HCT116 (cell line): ENCODE measurements around the gene TMC6. TPM values are rescaled to one million over a fixed set of nuclear protein-coding genes. Genes with fewer than 3 reads are reported as not detected.

ENCODE experiments used
- ATAC-seq: fragments of 200-7000 bp; cut with Tn5 transposase; 2 replicates; pipeline ENCODE4 v1.9.1; 2020; ENCODE audit warnings: mild to moderate bottlenecking, moderate library complexity
- BruUV-seq: library from RNA; stranded (reverse); fragments of 400-500 nt; replicated peaks from 2 replicates; lab custom pipeline; 2021; lab: Mats Ljungman, UMichigan
- CTCF ChIA-PET: fragments of 300-600 bp; sonication (Branson Sonifier 250); formaldehyde crosslinking; loops from one replicate; lab custom pipeline; 2021; ENCODE audit warnings: antibody characterized with exemption; lab: Charles Lee
- POLR2A ChIA-PET: fragments of 300-600, 350-600 bp; sonication (Branson Sonifier 250); formaldehyde crosslinking; loops from one replicate; lab custom pipeline; 2021; ENCODE audit warnings: antibody characterized with exemption; lab: Charles Lee
- RAD21 ChIA-PET, 2 experiments: fragments of 300-600 bp; sonication (Branson Sonifier 250); formaldehyde crosslinking; loops; one replicate each; lab custom pipeline; 2023; ENCODE audit warnings: low total read pairs in 2 of 2; ENCODE audit not compliant: uncharacterized antibody in 2 of 2, unreplicated experiment in 2 of 2, low non-redundant PET in 1 of 2; lab: Charles Lee
- DNase-seq: peaks from one replicate; pipeline ENCODE4 v3.0.0-alpha.2; 2010; ENCODE audit warnings: low read depth, low spot score
- H2AFZ ChIP-seq: fragments of 200-600 bp; shearing (Covaris generic), sonication (generic); 2 replicates; pipeline ENCODE4 v1.6.1; 2017; ENCODE audit warnings: low read depth, mixed run types, mixed read lengths, antibody characterized with exemption, low read length; ENCODE audit not compliant: poor library complexity, severe bottlenecking
- H3K27ac ChIP-seq: 2 replicates; pipeline ENCODE4 v1.5.1; 2012; ENCODE audit warnings: low read depth, low read length
- H3K27me3 ChIP-seq: fragments of 200-600 bp; sonication (generic); 2 replicates; pipeline ENCODE4 v1.6.1; 2016; ENCODE audit warnings: mixed run types, low read length, mixed read lengths; ENCODE audit not compliant: insufficient read depth
- H3K36me3 ChIP-seq, 2 experiments: fragments of 200-500 bp in 1 of 2; fragments of 200-600 bp in 1 of 2; sonication (Bioruptor generic) in 1 of 2; sonication (generic) in 1 of 2; 2 replicates each; pipeline versions ENCODE4 v1.5.1 to v1.6.1; 2014 to 2016; ENCODE audit warnings: low read length in 2 of 2, inconsistent platforms in 1 of 2, mixed read lengths in 1 of 2, mixed run types in 1 of 2; ENCODE audit not compliant: insufficient read depth in 2 of 2, control insufficient read depth in 1 of 2
- H3K4me1 ChIP-seq, 2 experiments: fragments of 200-600 bp in 1 of 2; sonication (generic) in 1 of 2; 2 replicates each; pipeline versions ENCODE4 v1.5.1 to v1.6.1; 2012 to 2017; ENCODE audit warnings: low read length in 2 of 2, inconsistent platforms in 1 of 2, mild to moderate bottlenecking in 1 of 2, mixed read lengths in 1 of 2, mixed run types in 1 of 2, moderate library complexity in 1 of 2; ENCODE audit not compliant: insufficient read depth in 2 of 2, control insufficient read depth in 1 of 2
- H3K4me2 ChIP-seq: fragments of 200-600 bp; sonication (generic); 2 replicates; pipeline ENCODE4 v1.6.1; 2017; ENCODE audit warnings: mixed run types, low read length, mixed read lengths
- H3K4me3 ChIP-seq, 2 experiments: fragments of 200-600 bp in 1 of 2; sonication (generic) in 1 of 2; replicated peaks in 1 of 2; 2 replicates each; pipeline ENCODE4 v1.5.1; 2011 to 2016; ENCODE audit warnings: low read length in 2 of 2, control low read depth in 1 of 2, low read depth in 1 of 2, mild to moderate bottlenecking in 1 of 2, mixed read lengths in 1 of 2, mixed run types in 1 of 2
- H3K79me2 ChIP-seq: fragments of 200-600 bp; sonication (generic); 2 replicates; pipeline ENCODE4 v1.6.1; 2017; ENCODE audit warnings: mild to moderate bottlenecking, mixed run types, low read length, moderate library complexity, mixed read lengths; ENCODE audit not compliant: insufficient read depth
- H3K9ac ChIP-seq: fragments of 200-600 bp; sonication (generic); 2 replicates; pipeline ENCODE4 v1.6.1; 2016; ENCODE audit warnings: low read length, mixed read lengths
- H3K9me2 ChIP-seq: fragments of 200-600 bp; sonication (generic), shearing (Covaris generic); 2 replicates; pipeline ENCODE4 v1.6.1; 2017; ENCODE audit warnings: mixed run types, mild to moderate bottlenecking, moderate library complexity; ENCODE audit not compliant: insufficient read depth
- H3K9me3 ChIP-seq, 2 experiments: fragments of 200-500 bp in 1 of 2; fragments of 200-600 bp in 1 of 2; sonication (Bioruptor generic) in 1 of 2; sonication (generic) in 1 of 2; 2 replicates each; pipeline ENCODE4 v1.6.1; 2014 to 2017; ENCODE audit warnings: low read length in 2 of 2, mixed read lengths in 2 of 2, inconsistent platforms in 1 of 2, low read depth in 1 of 2, mild to moderate bottlenecking in 1 of 2, mixed run types in 1 of 2, moderate library complexity in 1 of 2; ENCODE audit not compliant: control insufficient read depth in 1 of 2, insufficient read depth in 1 of 2
- H4K20me1 ChIP-seq: fragments of 200-600 bp; sonication (generic), shearing (Covaris generic); 2 replicates; pipeline ENCODE4 v1.6.1; 2017; ENCODE audit warnings: mixed run types, mild to moderate bottlenecking, moderate library complexity; ENCODE audit not compliant: insufficient read depth
- CEBPB ChIP-seq: IDR thresholded peaks from 2 replicates; pipeline ENCODE4 v1.6.1; 2012; ENCODE audit warnings: low read depth
- EZH2 ChIP-seq: fragments of 200-600 bp; sonication (generic); IDR thresholded peaks from 2 replicates; pipeline ENCODE4 v1.6.1; 2017; ENCODE audit warnings: antibody characterized with exemption, mixed run types
- EZH2phosphoT487 ChIP-seq: fragments of 200-600 bp; IDR thresholded peaks from 2 replicates; pipeline ENCODE4 v1.6.1; 2018; ENCODE audit warnings: antibody characterized with exemption, borderline replicate concordance
- MAX ChIP-seq: IDR thresholded peaks from 2 replicates; pipeline ENCODE4 v1.6.1; 2012
- POLR2AphosphoS5 ChIP-seq: IDR thresholded peaks from 2 replicates; pipeline ENCODE4 v1.6.1; 2011; ENCODE audit warnings: mild to moderate bottlenecking, low read depth, low read length, moderate library complexity
- SIN3A ChIP-seq: IDR thresholded peaks from 2 replicates; pipeline ENCODE4 v1.6.1; 2012; ENCODE audit warnings: low read depth
- SP1 ChIP-seq: IDR thresholded peaks from 2 replicates; pipeline ENCODE4 v1.6.1; 2012; ENCODE audit warnings: low read depth
- SRF ChIP-seq: IDR thresholded peaks from 2 replicates; pipeline ENCODE4 v1.6.1; 2012; ENCODE audit warnings: low read depth
- ZBTB33 ChIP-seq: IDR thresholded peaks from 2 replicates; pipeline ENCODE4 v1.6.1; 2011; ENCODE audit warnings: mild to moderate bottlenecking, low read length, moderate library complexity; ENCODE audit not compliant: insufficient replicate concordance; ENCODE audit errors: extremely low read depth
- ZNF274 ChIP-seq: fragments of 200-500 bp; sonication (Bioruptor generic); IDR thresholded peaks from 2 replicates; pipeline ENCODE4 v1.6.1; 2014; ENCODE audit warnings: mild to moderate bottlenecking, low read depth, low read length, inconsistent platforms
- intact Hi-C: fragments of 100-400 bp; cut with micrococcal nuclease; formaldehyde crosslinking; loops from 2 replicates; pipeline ENCODE4 v1.10.0; 2022
- total RNA-seq: library from RNA; stranded (reverse); gene quantifications from one replicate; pipeline ENCODE4 v1.2.1, GENCODE V29; 2021; ENCODE audit not compliant: unreplicated experiment

The TMC6 gene
- total RNA-seq, 1 experiment from 2014 or later, result 142 TPM

- POLR2A ChIA-PET, result interaction anchor here (0.6 kb wide), 1 partner anchor 21 kb away, joined by 3 read pairs; no protein-coding TSS in a partner anchor
- Histone ChIP-seq H3K9me3 (no peaks in the 10 kb centered on the region), H3K9ac (no peak overlapping the region), H3K27me3 (no peaks in the 10 kb centered on the region), H3K36me3 (peaks cover 0 to 4% of the 10 kb centered on the region in 2 experiments; a peak in 1 of 4 replicates), H2AFZ (no peak overlapping the region), H3K4me2 (no peak overlapping the region), H3K79me2 (no peaks in the 10 kb centered on the region), H3K4me1 (peaks cover 0 to 4% of the 10 kb centered on the region in 2 experiments; a peak in 1 of 4 replicates), H3K4me3 (no peak overlapping the region), H4K20me1 (no peaks in the 10 kb centered on the region), H3K27ac (no peak overlapping the region), H3K9me2 (no peaks in the 10 kb centered on the region)
- BruUV-seq, result no TSS peak
- TF ChIP-seq ZNF274, result no peak
- TF ChIP-seq EZH2phosphoT487, result no peak
- no peak for TF ChIP-seq ZBTB33
- TF ChIP-seq SP1, result no peak
- no peak for TF ChIP-seq EZH2
- no peak for TF ChIP-seq CEBPB
- TF ChIP-seq MAX, result no peak
- TF ChIP-seq POLR2AphosphoS5, result no peak
- TF ChIP-seq SRF, result no peak
- TF ChIP-seq SIN3A, result no peak
- intact Hi-C loops, result no loop called here
- ATAC-seq (no peak), DNase-seq (no peak)
- RAD21 ChIA-PET, result no interaction called here
- CTCF ChIA-PET, result interaction anchor here (1.2 to 2.3 kb wide), 3 partner anchors 29 to 143 kb away, joined by 3 to 10 read pairs (median 3); no protein-coding TSS in a partner anchor
These were observed 20.4 kb downstream of the TMC6 start for GRCh38 chr17:78107976-78108725.
